ENCODE results near the gene SLC1A2. TPM values are rescaled to one million over a fixed set of nuclear protein-coding genes. Genes with fewer than 3 reads are reported as not detected.

SLC1A2 gene
- total RNA-seq, 1 experiment from 2014 or later, result 0.25 TPM

DNA sequence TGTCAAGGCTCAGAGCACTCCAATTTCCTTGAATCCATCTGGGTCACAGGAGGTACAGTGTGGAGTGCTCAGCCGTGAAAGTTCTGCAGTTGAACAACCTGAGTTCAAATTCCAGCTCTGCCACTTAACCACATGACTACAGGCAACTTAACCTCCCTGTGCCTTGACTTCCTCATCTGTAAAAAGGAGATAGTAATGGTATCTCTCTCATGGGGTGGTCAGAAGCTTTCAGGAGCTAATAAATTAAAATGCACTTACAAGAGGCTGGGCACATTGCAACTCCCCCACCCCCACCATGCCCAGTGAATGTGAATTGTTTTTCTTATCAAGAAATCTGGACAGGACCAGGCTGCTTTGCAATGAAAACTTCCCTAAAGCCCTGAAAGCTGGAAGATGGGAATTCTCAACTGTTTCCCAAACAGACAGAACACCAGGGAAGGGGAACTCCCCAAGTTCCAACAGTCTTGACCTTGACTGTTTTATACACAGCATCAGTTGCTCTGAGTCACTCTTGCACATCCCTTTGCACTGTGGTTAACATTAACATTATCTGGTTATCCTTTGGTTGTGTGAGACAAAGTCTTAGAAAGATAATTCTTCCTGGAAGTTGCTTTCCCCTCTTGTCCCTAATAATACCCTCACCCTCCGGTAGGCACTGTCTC, 137.0 kb downstream of the SLC1A2 start (continued):
- no peak for TF ChIP-seq ELF1 (IDR thresholded peaks at IDR 0.05; ENCODE audit: borderline replicate concordance, low read depth)
- TF ChIP-seq CEBPB (IDR thresholded peaks at IDR 0.05; ENCODE audit: low read depth), result no peak
- no peak for TF ChIP-seq FOSL1 (IDR thresholded peaks at IDR 0.05; ENCODE audit: low read depth)
- TF ChIP-seq, protein P1, sequence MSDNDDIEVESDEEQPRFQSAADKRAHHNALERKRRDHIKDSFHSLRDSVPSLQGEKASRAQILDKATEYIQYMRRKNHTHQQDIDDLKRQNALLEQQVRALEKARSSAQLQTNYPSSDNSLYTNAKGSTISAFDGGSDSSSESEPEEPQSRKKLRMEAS (IDR thresholded peaks at IDR 0.05), result no peak

DNA sequence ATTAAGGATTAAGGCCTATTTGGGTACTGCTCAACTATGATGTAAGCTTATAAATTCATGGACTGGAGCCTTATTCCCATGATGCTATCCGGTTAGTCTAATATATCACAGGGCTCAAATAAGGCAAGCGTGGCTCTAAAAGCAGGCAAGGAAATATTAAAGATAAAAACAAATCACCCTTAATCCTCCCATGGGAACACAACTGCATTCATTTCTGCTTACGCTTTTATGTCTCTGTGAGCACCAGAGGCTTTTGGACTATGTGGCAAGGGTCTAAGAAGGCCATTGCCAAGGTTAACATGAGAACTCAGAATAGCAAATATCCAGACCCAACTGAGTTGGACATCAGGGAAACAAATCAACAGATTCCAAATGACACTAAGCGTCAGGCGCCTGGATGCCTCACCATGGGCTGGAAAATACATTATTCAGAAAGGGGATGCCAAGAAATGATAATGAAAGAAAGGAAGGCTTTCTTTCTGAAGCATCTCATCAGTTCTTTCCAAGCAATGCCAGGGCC, 138.1 kb downstream of the SLC1A2 start:
- no peak overlapping the region for H3K9ac ChIP-seq (ENCODE audit: low read length)
- DNase-seq (ENCODE audit: low read depth, low spot score) (no peak), ATAC-seq (no peak)
- no peak overlapping the region for H2AFZ ChIP-seq (ENCODE audit: low read depth, low read length, poor library complexity, severe bottlenecking)
- ChIA-PET POLR2A (no interaction called here), RAD21 (ENCODE audit: low non-redundant PET in 1 of 2, low total read pairs in 2 of 2, uncharacterized antibody in 2 of 2, unreplicated experiment in 2 of 2) (no interaction called here), CTCF (no interaction called here)
- H3K36me3 ChIP-seq (ENCODE audit: control insufficient read depth in 1 of 2, insufficient read depth in 2 of 2, low read length in 2 of 2), result no peaks in the 10 kb centered on the region
- H3K27ac ChIP-seq (ENCODE audit: low read depth, low read length), result no peak overlapping the region
- no peaks in the 10 kb centered on the region for H3K4me1 ChIP-seq (ENCODE audit: control insufficient read depth in 1 of 2, insufficient read depth in 2 of 2, low read length in 2 of 2)
- no peaks in the 10 kb centered on the region for H3K27me3 ChIP-seq (ENCODE audit: insufficient read depth, low read length)
- no peak overlapping the region for H3K4me2 ChIP-seq (ENCODE audit: low read length)
- no peaks in the 10 kb centered on the region for H4K20me1 ChIP-seq (ENCODE audit: insufficient read depth)
- H3K4me3 ChIP-seq (replicated peaks in 1 of 2; ENCODE audit: low read depth in 1 of 2, low read length in 2 of 2), result no peak overlapping the region
- no peaks in the 10 kb centered on the region for H3K9me2 ChIP-seq (ENCODE audit: insufficient read depth)
- H3K79me2 ChIP-seq (ENCODE audit: insufficient read depth, low read length), result no peaks in the 10 kb centered on the region
- BruUV-seq (replicated peaks), result no TSS peak
- intact Hi-C loops (cut with micrococcal nuclease), result no loop called here
- no peaks in the 10 kb centered on the region for H3K9me3 ChIP-seq (ENCODE audit: control insufficient read depth in 1 of 2, insufficient read depth in 1 of 2, low read depth in 1 of 2, low read length in 2 of 2)
- TF ChIP-seq POLR2AphosphoS5 (IDR thresholded peaks at IDR 0.05; ENCODE audit: low read depth, low read length) (no peak), ZFX (IDR thresholded peaks at IDR 0.05) (no peak), CBX3 (IDR thresholded peaks at IDR 0.05; ENCODE audit: low read depth) (no peak), SP1 (IDR thresholded peaks at IDR 0.05; ENCODE audit: low read depth) (no peak), ELF1 (IDR thresholded peaks at IDR 0.05; ENCODE audit: borderline replicate concordance, low read depth) (no peak), YY1 (IDR thresholded peaks at IDR 0.05; ENCODE audit: extremely low read depth, insufficient replicate concordance, low read depth, low read length) (no peak), SRF (IDR thresholded peaks at IDR 0.05; ENCODE audit: low read depth) (no peak), POLR2A (IDR thresholded peaks at IDR 0.05; ENCODE audit: borderline replicate concordance, extremely low read depth, insufficient read depth, insufficient read length) (no peak), JUND (IDR thresholded peaks at IDR 0.05) (no peak), ZNF274 (IDR thresholded peaks at IDR 0.05; ENCODE audit: low read depth, low read length) (no peak)
- TF ChIP-seq, protein P2, sequence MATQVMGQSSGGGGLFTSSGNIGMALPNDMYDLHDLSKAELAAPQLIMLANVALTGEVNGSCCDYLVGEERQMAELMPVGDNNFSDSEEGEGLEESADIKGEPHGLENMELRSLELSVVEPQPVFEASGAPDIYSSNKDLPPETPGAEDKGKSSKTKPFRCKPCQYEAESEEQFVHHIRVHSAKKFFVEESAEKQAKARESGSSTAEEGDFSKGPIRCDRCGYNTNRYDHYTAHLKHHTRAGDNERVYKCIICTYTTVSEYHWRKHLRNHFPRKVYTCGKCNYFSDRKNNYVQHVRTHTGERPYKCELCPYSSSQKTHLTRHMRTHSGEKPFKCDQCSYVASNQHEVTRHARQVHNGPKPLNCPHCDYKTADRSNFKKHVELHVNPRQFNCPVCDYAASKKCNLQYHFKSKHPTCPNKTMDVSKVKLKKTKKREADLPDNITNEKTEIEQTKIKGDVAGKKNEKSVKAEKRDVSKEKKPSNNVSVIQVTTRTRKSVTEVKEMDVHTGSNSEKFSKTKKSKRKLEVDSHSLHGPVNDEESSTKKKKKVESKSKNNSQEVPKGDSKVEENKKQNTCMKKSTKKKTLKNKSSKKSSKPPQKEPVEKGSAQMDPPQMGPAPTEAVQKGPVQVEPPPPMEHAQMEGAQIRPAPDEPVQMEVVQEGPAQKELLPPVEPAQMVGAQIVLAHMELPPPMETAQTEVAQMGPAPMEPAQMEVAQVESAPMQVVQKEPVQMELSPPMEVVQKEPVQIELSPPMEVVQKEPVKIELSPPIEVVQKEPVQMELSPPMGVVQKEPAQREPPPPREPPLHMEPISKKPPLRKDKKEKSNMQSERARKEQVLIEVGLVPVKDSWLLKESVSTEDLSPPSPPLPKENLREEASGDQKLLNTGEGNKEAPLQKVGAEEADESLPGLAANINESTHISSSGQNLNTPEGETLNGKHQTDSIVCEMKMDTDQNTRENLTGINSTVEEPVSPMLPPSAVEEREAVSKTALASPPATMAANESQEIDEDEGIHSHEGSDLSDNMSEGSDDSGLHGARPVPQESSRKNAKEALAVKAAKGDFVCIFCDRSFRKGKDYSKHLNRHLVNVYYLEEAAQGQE (IDR thresholded peaks at IDR 0.05; ENCODE audit: low read depth), result no peak
- TF ChIP-seq, protein P3, sequence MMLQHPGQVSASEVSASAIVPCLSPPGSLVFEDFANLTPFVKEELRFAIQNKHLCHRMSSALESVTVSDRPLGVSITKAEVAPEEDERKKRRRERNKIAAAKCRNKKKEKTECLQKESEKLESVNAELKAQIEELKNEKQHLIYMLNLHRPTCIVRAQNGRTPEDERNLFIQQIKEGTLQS (IDR thresholded peaks at IDR 0.05), result no peak
- TF ChIP-seq, protein P1 (IDR thresholded peaks at IDR 0.05), result no peak
- TF ChIP-seq, protein P4, sequence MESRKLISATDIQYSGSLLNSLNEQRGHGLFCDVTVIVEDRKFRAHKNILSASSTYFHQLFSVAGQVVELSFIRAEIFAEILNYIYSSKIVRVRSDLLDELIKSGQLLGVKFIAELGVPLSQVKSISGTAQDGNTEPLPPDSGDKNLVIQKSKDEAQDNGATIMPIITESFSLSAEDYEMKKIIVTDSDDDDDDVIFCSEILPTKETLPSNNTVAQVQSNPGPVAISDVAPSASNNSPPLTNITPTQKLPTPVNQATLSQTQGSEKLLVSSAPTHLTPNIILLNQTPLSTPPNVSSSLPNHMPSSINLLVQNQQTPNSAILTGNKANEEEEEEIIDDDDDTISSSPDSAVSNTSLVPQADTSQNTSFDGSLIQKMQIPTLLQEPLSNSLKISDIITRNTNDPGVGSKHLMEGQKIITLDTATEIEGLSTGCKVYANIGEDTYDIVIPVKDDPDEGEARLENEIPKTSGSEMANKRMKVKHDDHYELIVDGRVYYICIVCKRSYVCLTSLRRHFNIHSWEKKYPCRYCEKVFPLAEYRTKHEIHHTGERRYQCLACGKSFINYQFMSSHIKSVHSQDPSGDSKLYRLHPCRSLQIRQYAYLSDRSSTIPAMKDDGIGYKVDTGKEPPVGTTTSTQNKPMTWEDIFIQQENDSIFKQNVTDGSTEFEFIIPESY (IDR thresholded peaks at IDR 0.05; ENCODE audit: extremely low read depth, insufficient replicate concordance, low read length), result no peak
- TF ChIP-seq, protein P5, sequence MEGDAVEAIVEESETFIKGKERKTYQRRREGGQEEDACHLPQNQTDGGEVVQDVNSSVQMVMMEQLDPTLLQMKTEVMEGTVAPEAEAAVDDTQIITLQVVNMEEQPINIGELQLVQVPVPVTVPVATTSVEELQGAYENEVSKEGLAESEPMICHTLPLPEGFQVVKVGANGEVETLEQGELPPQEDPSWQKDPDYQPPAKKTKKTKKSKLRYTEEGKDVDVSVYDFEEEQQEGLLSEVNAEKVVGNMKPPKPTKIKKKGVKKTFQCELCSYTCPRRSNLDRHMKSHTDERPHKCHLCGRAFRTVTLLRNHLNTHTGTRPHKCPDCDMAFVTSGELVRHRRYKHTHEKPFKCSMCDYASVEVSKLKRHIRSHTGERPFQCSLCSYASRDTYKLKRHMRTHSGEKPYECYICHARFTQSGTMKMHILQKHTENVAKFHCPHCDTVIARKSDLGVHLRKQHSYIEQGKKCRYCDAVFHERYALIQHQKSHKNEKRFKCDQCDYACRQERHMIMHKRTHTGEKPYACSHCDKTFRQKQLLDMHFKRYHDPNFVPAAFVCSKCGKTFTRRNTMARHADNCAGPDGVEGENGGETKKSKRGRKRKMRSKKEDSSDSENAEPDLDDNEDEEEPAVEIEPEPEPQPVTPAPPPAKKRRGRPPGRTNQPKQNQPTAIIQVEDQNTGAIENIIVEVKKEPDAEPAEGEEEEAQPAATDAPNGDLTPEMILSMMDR (IDR thresholded peaks at IDR 0.05 in 2 of 3, conservative IDR thresholded peaks at IDR 0.05 in 1 of 3; ENCODE audit: borderline replicate concordance in 1 of 3, insufficient read depth in 1 of 3, low read depth in 2 of 3, low read length in 2 of 3), result no peak

Measured in HCT116 (cell line).